Fibroblast of skin of back (primary cell): ENCODE measurements around the gene MDFI.
A peak's percentile ranks its signal among the peaks of the same experiment; 100 is the strongest.

Experiments used
- DNase-seq: peaks from one replicate; pipeline ENCODE4 v3.0.0-alpha.2; 2013

MDFI gene

DNA sequence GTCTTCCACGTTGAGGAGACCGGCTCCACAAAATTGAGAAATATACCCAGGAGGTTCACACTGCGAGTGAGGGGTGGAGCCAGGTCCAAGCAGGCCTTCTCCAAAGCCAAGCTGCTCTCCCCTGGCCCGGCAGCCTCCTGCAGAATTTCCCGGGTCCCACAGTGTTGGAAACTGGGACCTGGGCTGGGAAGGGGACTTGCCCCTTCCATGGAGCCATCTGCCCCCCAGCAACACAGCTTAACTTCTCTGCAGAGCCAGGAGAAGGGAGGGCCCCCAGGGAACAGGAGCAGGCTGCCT lies 35.4 kb downstream of the MDFI start:
- DNase-seq: no peak

DNA sequence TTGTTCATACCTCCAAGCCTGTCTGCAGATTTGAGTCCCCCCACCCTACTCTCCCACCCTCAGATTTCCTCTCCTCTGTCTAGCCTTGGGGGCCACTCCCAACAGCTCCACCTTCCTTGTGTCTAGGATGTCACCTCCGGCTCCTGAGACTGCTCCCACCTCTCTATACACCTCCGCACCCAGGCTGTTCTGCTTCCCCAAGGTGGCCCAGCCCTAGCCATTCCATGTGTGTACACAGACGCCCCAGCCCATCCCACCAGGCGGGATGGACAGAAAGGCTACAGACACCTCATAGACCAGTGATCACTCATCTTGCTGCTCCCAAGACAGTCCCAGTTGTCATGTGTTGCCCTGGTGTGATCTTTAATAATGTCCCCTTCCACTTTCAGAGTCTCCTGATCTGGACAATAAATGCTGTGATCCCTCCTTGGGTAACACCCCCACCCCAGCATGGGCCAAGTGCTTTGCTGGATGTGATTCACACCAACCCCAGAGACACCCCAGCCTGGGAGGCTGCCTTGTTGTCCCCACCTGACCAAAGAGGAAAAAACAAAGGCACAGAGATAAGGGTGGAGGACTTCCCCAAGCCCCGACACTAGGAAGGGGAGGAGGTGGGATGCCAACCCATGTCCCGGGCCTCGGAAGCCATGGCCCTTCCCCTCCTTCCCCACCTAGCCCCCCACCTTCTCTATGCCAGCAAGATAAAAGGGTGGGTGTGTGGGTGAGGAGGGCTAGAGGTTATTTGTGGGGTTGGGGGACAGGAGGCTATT lies 36.1 kb downstream of the MDFI start:
- no peak for DNase-seq

DNA sequence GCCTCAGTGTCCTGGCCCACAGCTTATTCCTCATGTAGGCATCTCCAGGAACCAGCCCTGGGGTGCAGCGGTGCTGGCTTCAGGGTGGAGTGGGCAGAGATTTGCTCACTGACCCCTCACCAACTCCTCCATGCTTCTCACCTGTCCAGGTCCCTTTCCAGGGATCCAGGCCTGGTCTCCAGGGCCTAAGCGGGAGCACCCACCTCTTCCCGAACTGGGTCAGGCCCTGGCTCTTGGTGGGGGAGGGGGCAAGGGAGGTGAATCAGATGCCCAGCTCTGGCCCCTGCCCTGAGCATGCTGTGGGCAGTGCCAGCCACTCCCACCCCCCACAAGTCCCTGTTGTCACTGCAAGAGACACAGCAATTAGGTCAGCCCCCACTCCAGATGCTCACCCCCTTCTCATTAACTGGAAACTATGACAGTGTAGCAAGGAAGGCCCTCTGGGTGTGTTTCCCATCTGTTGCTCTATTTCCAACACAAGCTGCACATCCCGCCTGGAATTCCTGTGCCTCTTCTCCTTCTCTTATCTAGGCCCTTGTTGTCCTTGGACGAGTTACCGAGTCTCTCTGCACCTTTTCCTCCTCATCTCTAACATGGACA lies 37.0 kb downstream of the MDFI start:
- DNase-seq: no peak

DNA sequence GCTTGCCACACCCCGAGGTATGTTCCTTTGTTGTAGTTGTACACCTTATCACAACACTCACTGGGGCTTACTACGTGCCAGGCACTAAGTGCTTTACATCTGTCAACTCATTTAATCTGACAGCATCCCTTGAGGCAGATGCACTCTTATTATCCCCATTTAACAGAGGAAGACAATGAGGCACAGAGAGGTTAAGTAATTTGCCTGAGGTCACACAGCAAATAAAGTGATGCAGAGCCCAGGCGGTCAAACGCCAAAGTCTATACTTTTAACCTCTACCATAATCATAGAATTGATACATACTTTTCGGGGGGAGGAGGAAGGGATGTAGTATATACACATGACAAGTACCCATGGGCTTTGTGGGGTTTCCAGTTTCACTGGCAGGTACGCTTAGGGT lies 37.7 kb downstream of the MDFI start:
- no peak for DNase-seq

DNA sequence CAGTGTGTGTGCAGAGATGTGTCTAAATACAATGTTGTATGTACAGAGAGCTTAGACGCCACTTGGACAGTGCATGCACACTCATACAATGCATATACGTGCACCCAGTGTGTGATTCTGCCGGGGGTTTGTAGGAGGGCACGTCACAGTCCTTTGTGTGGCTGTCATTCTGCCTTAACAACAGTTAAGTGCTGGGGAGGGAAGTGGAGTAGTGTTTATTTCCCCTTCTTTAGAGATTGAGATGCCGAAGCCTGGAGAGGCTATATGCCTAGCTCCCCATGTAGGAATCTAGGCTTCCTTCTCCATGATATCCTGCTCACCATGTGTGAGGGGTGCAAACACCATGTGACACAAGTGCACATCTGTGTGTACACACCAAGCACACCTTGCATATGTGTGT lies 38.2 kb downstream of the MDFI start:
- DNase-seq: no peak

DNA sequence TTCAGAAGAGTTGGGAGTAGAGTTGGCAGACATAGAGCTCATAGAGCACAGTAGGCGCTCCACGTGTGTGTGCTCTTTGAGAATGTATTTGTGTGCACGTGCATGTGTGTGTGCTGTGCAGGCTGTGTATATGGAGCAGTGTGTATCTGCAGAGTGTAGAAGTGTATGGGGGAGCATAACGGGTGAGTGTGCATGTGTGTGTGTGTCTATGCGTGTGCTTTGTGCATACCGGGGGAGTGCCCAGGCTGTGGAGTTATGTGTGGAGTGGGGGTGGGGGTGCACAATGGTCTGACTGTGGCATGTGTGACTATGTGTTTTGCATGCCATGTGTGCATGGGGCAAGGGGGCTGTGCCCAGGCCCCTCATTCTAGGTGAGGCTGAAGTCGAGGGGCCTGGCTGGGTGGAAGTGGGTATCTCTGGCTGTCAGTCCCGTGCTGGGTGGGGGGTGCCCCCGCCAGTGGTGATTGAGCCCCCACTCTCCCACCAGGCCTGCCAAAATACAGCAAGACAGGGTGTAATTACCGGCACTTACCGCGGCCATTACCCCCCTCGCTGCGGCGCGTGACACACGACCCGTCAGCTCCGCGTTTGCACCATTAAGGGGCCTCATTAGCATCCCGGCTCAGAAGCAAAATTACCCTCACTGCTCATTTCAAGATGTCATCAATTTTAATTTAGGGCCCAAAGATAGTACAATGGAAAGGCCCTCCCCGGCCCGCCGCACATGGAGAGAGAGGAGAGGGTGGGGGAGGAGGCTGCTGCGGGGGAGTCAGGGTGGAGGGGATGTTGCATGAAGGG lies 39.1 kb downstream of the MDFI start:
- DNase-seq: no peak

DNA sequence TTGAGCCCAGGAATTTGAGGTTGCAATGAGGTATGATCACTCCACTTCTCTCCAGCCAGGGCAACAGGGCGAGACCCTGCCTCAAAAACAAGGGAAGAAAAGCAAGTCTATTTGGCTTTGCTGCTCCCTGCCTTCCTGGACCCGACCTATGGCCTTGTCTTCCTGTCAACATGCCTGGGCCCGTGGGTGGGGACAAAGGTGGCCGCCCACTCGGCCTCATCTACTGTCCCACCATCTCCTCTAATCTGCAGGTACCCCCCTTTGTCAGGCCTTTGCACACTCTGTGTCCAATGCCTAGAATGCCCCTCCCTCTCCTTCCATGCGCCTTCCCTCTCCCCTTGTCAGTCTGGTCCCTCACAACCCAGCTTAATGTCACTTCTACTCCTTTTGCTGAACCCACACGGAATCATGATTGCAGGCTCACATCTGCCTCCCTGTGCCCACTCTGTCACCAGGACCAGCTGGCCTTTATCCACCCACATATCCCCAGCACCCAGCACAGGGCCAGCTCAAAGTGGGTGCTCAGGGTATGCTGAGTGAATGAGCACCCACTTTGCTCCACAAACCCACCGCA lies 40.3 kb downstream of the MDFI start:
- DNase-seq: no peak

DNA sequence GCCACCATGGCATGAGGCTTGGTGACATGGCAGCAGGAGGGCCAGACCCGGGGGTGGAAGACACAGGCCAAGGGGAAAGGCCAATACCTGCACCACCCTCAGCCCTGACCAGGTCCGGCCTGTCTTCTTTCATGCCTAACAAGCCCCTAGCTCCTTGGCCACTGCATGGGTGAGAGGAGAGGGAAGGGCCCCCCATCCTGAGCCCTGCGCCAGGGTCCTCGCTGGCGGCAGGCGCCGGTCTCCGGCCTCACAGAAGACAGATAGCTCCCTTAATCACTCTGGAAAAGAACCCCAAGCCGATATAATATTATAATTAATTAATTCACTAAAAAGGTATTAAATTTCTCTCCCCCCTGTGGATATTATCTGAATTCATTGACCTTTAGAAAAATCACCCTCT lies 41.4 kb downstream of the MDFI start:
- DNase-seq: no peak

DNA sequence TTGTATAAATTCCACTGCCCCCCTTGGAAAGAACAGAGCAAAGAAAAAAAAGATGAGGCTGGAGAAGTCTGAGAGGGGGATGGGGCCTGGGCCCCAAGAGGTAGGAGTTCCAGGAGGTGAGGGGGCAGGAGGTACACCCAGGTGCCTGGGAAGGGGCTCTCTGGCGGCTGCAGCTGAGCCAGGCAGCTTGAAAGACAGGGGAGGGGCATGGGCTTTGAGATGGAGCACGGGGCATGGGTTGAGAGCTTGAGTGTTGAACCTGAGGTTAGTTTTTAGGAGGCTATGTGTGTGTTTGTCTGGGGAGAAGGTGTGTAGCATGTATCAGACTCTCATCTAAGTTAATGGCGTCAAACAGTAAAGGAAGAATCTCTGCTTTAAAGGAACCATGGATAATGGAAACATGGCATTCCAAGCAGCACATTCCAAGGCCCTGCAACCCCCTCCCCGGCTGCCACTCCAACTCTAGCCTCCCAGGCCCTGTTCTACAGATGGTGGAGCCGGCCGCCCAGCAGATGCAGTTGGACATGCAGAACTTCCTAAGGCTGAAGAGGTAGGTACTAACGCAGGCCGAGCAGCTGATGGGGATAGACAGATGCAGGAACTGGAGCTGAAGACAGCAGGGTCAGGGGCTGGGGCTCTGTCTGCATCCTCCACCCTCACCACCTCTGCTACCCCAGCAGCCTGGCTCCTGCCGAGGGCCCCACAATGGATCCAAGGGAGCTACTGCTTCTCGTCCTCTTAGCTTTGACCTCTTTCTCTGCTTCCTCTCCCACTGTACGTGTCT lies 42.1 kb downstream of the MDFI start:
- DNase-seq: no peak

DNA sequence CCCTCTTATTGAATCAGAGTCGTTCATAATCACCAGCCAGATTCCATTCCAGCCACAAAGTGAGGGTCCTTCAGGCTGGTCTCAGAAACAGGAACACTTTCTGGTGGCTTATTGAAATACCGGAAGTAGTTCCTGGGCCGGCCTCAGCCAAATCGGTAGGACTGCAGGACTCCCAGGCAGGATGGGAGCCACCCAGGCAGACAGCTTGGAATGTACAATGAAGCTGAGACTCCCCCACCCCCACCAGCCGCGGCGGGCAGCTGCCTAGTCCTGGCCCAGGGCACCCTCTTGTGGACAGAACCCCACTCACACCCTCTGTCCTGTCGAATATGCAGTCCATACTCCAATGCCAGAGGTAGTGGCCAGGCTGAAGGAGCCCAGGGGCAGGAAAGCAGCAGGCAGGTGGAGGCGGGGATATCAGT lies 43.8 kb downstream of the MDFI start:
- peak; percentile 93 for DNase-seq

DNA sequence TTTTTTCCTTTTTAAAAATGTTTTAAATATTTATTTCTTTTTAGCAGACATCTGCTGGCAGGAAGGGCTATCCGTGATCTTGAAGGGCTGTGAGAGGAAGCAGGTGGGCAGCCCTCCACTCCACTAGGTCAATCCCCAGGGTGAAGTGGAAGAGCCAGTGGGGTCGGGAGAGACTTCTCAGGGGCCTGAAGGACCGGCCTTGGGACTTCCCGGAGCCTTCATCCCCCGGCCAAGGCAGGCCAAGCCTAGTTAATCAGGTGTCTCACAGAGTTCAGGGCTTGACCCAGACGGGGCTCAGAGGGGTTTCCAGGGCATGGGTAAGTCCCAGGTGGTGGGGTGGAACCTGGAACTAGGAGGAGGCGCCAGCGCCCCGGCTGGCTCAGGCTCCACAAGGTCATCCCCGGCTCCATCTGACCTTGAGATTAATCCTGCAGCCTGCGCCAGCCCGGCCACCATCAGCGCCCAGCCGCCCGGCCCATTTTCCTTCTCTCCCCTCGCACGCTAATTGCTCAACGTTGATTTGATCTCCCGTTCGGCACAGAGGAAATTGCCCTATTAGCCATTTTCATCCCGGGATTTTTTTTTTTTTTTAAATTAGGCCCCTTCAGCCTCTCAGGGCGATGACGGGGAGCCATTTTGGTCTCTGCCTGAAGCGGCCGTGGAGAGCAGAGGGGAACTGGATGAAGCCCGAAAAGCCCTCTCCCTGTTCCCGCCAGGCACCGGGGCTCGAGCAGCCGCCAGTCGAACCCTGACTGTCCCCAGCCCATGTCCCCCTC lies 44.4 kb downstream of the MDFI start:
- DNase-seq: no peak

DNA sequence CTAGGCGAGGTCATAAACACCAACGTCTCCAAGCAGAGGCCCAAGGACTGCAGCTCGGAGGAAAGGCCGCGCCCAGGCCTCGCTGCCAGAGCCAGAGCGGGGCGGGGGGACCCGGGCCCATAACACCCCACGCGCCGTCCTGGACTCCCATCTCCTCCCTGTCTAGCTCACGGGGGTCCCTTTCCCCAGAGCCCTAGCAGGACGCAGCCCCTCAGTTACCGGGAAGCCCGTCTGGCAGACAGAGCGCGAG lies 44.9 kb downstream of the MDFI start:
- no peak for DNase-seq

DNA sequence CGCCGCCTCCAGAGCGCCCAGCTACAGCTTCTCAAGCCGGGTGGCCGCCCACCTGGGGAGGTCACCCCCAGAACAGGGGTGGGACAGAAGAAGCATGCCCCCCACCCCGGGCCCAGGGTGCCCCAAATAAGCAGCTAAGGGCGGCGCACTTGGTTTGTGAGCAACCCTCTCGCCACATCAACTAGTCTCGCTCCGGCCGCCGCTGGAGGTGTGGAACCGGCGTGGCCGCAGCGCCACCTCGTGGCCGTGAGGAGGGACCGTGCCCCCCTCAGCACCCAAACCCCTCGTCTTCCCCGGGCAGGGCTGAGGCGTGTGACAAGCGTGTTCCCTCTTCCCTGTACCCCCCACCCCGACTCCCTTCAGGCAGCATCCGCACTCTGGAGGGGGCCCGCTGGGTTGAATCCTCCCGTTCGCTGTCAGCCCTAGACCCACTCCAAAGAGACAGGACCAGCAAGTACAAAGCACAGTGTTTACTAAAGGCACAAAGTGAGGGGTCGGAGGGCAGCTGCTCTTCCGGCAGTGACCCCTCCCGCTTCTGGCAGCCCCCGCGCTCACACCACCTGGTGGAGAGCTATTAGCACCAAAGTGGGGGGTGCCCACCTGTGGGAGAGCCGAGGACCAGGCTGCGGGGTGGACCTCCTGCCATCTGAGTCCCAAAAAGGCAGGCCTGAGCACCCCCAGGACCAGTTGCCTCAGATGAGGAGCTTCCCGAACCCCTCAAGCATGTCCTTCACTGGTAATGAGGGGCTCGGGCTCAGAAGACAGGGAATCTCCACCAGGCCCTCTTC lies 45.4 kb downstream of the MDFI start:
- DNase-seq: peak; percentile 67

DNA sequence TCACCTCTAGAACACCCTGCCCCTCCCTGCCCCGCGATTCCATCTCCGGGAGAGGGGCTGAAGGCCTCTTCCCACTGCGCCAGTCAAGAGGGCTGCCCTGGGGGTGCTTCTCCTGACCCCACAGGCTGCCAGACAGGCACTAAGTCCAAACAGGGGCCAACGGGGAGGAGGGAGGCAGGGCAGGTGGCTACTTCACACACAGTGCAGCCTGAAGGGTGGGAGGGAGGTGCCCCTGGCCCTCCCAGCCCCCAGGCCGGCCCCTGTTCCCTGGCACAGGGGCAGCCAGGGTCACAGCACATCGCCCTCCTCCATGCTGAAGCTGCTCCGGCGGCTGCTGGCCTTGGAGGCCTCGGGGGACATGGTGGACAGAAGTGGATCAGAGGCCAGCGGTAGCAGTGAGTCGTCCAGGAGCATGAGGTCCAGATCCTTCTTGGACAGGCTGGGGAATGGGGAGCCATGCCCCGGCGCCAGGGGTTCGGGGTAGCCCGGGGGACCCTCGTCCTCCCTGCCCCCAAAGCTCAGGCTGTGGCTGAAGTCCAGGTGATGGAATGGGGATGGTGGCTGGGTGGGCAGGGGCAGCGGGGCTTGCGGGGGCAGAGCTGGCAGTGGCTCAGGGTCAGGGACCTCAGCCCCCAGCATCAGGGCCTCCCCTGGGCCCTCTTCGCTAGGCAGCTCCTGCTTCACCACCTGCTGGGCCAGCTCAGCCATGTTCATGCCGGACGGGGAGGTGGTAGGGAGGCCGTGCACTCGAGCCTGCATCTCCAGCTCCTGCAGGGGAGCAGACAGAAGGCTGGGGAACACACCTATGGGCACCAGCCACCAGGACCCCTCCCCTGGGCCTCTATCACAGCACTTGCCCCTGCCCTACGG lies 46.3 kb downstream of the MDFI start:
- DNase-seq: no peak

DNA sequence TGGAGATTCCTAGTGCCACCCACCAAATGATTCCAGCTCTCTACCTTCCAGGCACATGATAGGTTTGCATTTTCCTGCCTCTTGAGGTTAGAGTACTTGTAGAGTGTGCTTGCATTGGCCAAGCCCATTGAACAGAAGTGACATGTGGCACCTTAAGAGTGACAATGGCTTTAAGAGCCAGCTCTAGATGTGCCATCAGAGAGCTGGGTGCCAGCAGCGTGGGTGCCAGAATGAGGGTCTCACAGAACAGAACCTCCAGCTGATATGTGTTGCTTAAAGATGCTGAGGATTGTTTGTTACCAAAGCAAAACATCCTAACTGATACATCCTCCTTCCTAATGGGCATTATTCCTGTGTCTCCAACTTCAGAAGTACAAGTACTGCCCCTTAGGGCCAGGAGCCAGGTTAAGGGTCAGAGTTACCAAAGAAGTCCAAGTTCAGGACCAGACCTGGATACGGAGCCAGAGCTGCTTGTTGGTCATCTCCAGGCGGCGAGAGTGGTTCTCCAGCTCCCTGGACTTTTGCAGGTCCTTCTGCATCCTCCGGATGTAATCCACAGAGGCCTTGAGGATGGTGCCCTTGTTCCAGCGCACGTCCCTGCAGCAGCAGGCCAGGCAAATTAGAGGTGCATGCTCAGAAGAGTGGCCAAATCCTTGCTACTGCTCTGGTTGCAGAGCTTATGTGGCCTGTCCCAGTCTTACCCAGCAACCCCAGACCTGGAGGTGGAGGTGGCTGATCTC lies 47.5 kb downstream of the MDFI start:
- no peak for DNase-seq

DNA sequence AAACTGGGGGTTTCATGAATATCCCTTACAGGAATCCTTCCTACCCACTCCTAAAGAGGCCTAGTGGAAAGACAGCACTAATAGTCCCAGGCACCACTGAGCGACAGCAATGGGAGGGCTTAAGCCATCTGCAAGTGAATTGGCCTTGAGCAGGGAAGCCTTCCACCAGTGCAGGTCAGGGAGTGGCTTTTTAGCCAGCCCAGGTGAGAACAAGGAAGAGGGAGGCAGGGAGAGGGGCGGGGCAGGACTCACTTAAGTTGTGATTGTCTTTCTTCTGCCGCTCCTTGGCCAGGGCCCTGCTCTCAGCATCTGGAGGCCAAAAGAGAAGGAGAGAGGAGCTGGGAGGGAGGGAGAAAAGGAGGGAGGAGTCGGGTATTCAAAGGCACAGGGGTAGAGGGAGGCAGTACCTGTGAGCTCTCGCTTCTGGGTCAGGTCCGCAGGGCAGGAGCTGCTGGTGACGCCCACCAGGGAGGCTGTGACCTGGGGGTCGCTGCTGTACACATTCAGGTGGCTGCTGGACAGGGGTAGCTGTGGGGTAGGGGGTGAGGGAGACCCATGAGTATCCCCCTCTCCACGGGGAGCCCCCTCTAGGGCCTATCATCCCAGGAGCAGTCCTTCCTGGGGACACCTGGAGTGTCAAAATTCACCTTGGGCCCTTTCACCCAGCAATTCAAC lies 49.4 kb downstream of the MDFI start:
- no peak for DNase-seq

DNA sequence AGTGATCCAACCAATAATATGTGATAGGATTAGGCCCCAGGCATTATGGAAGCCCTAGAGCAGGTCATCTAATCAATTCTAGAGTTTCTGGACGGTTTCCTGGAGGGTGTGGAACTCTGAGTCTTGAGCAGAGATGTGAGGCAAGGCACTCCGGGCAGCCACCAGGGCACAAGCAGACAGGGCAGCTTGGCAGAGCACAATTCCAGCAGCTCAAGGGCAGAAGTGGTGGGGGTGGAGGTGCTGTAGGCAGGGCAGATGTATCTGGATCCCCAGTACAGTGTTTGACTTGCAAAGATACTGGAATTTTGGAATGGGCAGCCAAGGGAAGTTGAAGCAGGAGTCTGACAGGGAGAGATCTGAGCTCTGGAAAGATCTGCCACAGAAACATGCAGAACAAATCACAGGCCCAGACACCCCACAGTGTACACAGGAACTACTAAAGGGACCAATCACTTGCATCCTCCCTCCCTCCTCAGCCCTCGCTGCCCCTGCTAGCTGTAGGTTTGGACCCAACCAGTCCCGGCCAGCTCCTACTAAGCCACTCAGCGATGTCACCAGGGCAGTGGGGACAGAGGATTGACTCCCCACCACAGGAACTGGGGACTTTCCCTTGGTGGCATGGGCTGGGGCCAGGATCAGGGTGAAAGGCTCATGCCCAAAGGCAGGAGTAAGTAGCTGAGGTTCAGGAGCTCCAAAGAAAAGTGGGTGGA lies 50.1 kb downstream of the MDFI start:
- no peak for DNase-seq
